Esophagus muscularis mucosa (tissue), 4 donors: ENCODE measurements around the gene IQCN. TPM values are rescaled to one million over a fixed set of nuclear protein-coding genes. Genes with fewer than 3 reads are reported as not detected.

ENCODE experiments used
- DNase-seq: peaks from one replicate; pipeline ENCODE4 v3.0.0-alpha.2; 2017; ENCODE audit errors: extremely low spot score
- H3K27ac ChIP-seq, 4 donors: fragments of 200-600 bp; sonication (generic); replicated peaks in 1 of 4; 1 replicate in 3 of 4; 2 replicates in 1 of 4; pipeline ENCODE4 v1.5.1; 2016 to 2019; ENCODE audit warnings: mild to moderate bottlenecking in 1 of 4
- H3K27me3 ChIP-seq, 4 donors: fragments of 200-600 bp; sonication (generic); one replicate each; pipeline versions ENCODE4 v1.5.1 to v1.6.0; 2016 to 2019
- H3K36me3 ChIP-seq, 4 donors: fragments of 200-600 bp; sonication (generic); one replicate each; pipeline ENCODE4 v1.5.1; 2016 to 2019
- H3K4me1 ChIP-seq, 4 donors: fragments of 200-600 bp; sonication (generic); one replicate each; pipeline ENCODE4 v1.5.1; 2016 to 2019
- H3K4me3 ChIP-seq, 4 donors: fragments of 200-600 bp; sonication (generic); 1 replicate in 2 of 4; 2 replicates in 2 of 4; pipeline ENCODE4 v1.5.1; 2016 to 2019; ENCODE audit warnings: mild to moderate bottlenecking in 4 of 4, moderate library complexity in 1 of 4
- H3K9me3 ChIP-seq, 4 donors: fragments of 200-600 bp; sonication (generic); 1 replicate in 3 of 4; 2 replicates in 1 of 4; pipeline ENCODE4 v1.5.1; 2016 to 2019
- CTCF ChIP-seq, 3 experiments: fragments of 200-600 bp in 2 of 3; fragments of 450-650 bp in 1 of 3; sonication (generic) in 2 of 3; IDR thresholded peaks; one replicate each; pipeline ENCODE4 v1.5.1; 2017 to 2019; ENCODE audit warnings: antibody characterized with exemption in 3 of 3, mild to moderate bottlenecking in 2 of 3, moderate library complexity in 1 of 3
- EP300 ChIP-seq: sonication (generic); formaldehyde crosslinking; IDR thresholded peaks from one replicate; pipeline ENCODE4 v1.6.1; 2017; ENCODE audit warnings: antibody characterized with exemption
- POLR2A ChIP-seq: fragments of 450-650 bp; IDR thresholded peaks from one replicate; pipeline ENCODE4 v1.6.1; 2017; ENCODE audit warnings: antibody characterized with exemption, moderate library complexity, mild to moderate bottlenecking, low read depth
- POLR2AphosphoS5 ChIP-seq, 2 donors: sonication (generic); formaldehyde crosslinking; IDR thresholded peaks; one replicate each; pipeline ENCODE4 v1.6.1; 2017; ENCODE audit warnings: antibody characterized with exemption in 2 of 2
- WGBS: methylation state at CpG from one replicate; pipeline ENCODE4 v1.1.5; 2018; 5-methylcytosine and 5-hydroxymethylcytosine counted together
- intact Hi-C: fragments of 100-400 bp; cut with DNase I; formaldehyde crosslinking; loops from one replicate; pipeline ENCODE4 v1.15.1; 2023
- total RNA-seq, 4 donors: library from RNA; depleted of rRNA; stranded (reverse); fragments of >200 nt; gene quantifications; one replicate each; pipeline versions ENCODE4 v1.1.0 to v1.2.1, GENCODE V29; 2016

IQCN gene
- total RNA-seq, 4 donors from 2014 or later: 0.52 to 2.5 (median 1.3) TPM

- WGBS: 22% methylated on average over 9 of the region's 9 CpGs
- intact Hi-C loops: loop anchor here (2.0 to 10.0 kb wide), 2 partner anchors 43 to 117 kb away; partner anchors contain the start of gene RAB3A
- Histone ChIP-seq H3K4me3 (peak overlapping the region in 1 of 4 donors; percentile 84), H3K4me1 (peaks cover 52 to 69% (median 61%) of the 10 kb centered on the region in 4 donors), H3K9me3 (no peaks in the 10 kb centered on the region), H3K36me3 (no peaks in the 10 kb centered on the region), H3K27ac (peak overlapping the region; percentile 88 to 93 (median 92)), H3K27me3 (no peaks in the 10 kb centered on the region)
- DNase-seq: no peak
- TF ChIP-seq CTCF (IDR thresholded peaks at IDR 0.05) (no peak), POLR2A (no peak), POLR2AphosphoS5 (IDR thresholded peaks at IDR 0.05) (no peak), EP300 (no peak)
These were observed 47.5 kb upstream of the IQCN start for GRCh38 chr19:18321734-18322102.

- Histone ChIP-seq H3K36me3 (no peaks in the 10 kb centered on the region), H3K9me3 (no peaks in the 10 kb centered on the region), H3K4me1 (peaks cover 52 to 69% (median 61%) of the 10 kb centered on the region in 4 donors), H3K27ac (peak overlapping the region; percentile 13 to 92 (median 63)), H3K4me3 (no peak overlapping the region), H3K27me3 (no peaks in the 10 kb centered on the region)
- intact Hi-C loops: loop anchor here (10.0 kb wide), 1 partner anchor 116 kb away; the partner anchor contains the start of gene RAB3A
- WGBS: 60% methylated on average over 14 of the region's 14 CpGs
- TF ChIP-seq EP300 (no peak), POLR2AphosphoS5 (IDR thresholded peaks at IDR 0.05) (peak; percentile 28 to 58), CTCF (IDR thresholded peaks at IDR 0.05) (no peak), POLR2A (no peak)
- DNase-seq: no peak
These were observed 46.8 kb upstream of the IQCN start for GRCh38 chr19:18320865-18321733.

- peak overlapping the region in 2 of 4 donors; percentile 0 to 38 for H3K27ac ChIP-seq
- WGBS: 79% methylated on average over 5 of the region's 7 CpGs
- TF ChIP-seq POLR2A (no peak), POLR2AphosphoS5 (IDR thresholded peaks at IDR 0.05) (no peak), CTCF (IDR thresholded peaks at IDR 0.05) (no peak), EP300 (no peak)
- DNase-seq: no peak
- intact Hi-C loops: loop anchor here (10.0 kb wide), 1 partner anchor 115 kb away; the partner anchor contains the start of gene RAB3A
- peaks cover 52 to 69% (median 61%) of the 10 kb centered on the region in 4 donors for H3K4me1 ChIP-seq
- peaks cover 0 to 12% (median 4%) of the 10 kb centered on the region in 4 donors for H3K36me3 ChIP-seq
- no peak overlapping the region for H3K4me3 ChIP-seq
- no peaks in the 10 kb centered on the region for H3K9me3 ChIP-seq
- no peaks in the 10 kb centered on the region for H3K27me3 ChIP-seq
These were observed 45.4 kb upstream of the IQCN start for GRCh38 chr19:18319591-18320135.

GRCh38 chr19:18317961-18318800, 43.9 kb upstream of the IQCN start:
- peak in 1 of 2 donors; percentile 9 for TF ChIP-seq POLR2AphosphoS5 (IDR thresholded peaks at IDR 0.05)
- TF ChIP-seq POLR2A: no peak
- TF ChIP-seq CTCF (IDR thresholded peaks at IDR 0.05): no peak
- no peak for TF ChIP-seq EP300
- DNase-seq: no peak
- H3K36me3 ChIP-seq: peaks cover 0 to 26% (median 12%) of the 10 kb centered on the region in 4 donors
- intact Hi-C loops: no loop called here
- H3K4me1 ChIP-seq: peaks cover 42 to 57% (median 50%) of the 10 kb centered on the region in 4 donors
- no peak overlapping the region for H3K4me3 ChIP-seq
- H3K9me3 ChIP-seq: no peaks in the 10 kb centered on the region
- peak overlapping the region; percentile 38 to 70 (median 60) for H3K27ac ChIP-seq
- no peaks in the 10 kb centered on the region for H3K27me3 ChIP-seq
- WGBS: 61% methylated on average over 13 of the region's 18 CpGs
